ENCODE data around the gene LRRC52.

LRRC52 gene

GRCh38 chr1:165595246-165595938 is 51.6 kb downstream of the LRRC52 start:
- H3K4me1 ChIP-seq: peaks cover 0 to 11% (median 4%) of the 10 kb centered on the region in 4 donors
- H3K27me3 ChIP-seq: peaks cover 0 to 22% of the 10 kb centered on the region in 2 donors
- no peak overlapping the region for H3K4me3 ChIP-seq
- TF ChIP-seq CTCF (IDR thresholded peaks at IDR 0.05): no peak
- DNase-seq: no peak
- no peak overlapping the region for H3K27ac ChIP-seq
- intact Hi-C loops (cut with DNase I; ENCODE audit: low total_unique reads): no loop called here
- no peaks in the 10 kb centered on the region for H3K9me3 ChIP-seq
- no peaks in the 10 kb centered on the region for H3K36me3 ChIP-seq

- peak; percentile 98 to 99 for DNase-seq
These were observed 54.3 kb downstream of the LRRC52 start for GRCh38 chr1:165597883-165598675.

GRCh38 chr1:165598676-165599059 is 54.9 kb downstream of the LRRC52 start:
- Histone ChIP-seq H3K27me3 (peaks cover 0 to 13% of the 10 kb centered on the region in 2 donors), H3K27ac (peak overlapping the region; percentile 66 to 74), H3K36me3 (no peaks in the 10 kb centered on the region), H3K4me3 (peak overlapping the region; percentile 48 to 64), H3K9me3 (no peaks in the 10 kb centered on the region), H3K4me1 (peaks cover 0 to 11% (median 4%) of the 10 kb centered on the region in 4 donors)
- intact Hi-C loops (cut with DNase I; ENCODE audit: low total_unique reads): no loop called here
- no peak for DNase-seq
- TF ChIP-seq CTCF (IDR thresholded peaks at IDR 0.05): no peak

More at GRCh38 chr1:165597883-165598675, 54.3 kb downstream of the LRRC52 start:
- peaks cover 0 to 18% of the 10 kb centered on the region in 2 donors for H3K27me3 ChIP-seq
- peaks cover 0 to 11% (median 4%) of the 10 kb centered on the region in 4 donors for H3K4me1 ChIP-seq
- H3K4me3 ChIP-seq: peak overlapping the region; percentile 48 to 64
- H3K9me3 ChIP-seq: no peaks in the 10 kb centered on the region
- H3K27ac ChIP-seq: peak overlapping the region; percentile 66 to 74
- intact Hi-C loops (cut with DNase I; ENCODE audit: low total_unique reads): no loop called here
- H3K36me3 ChIP-seq: no peaks in the 10 kb centered on the region
- no peak for TF ChIP-seq CTCF (IDR thresholded peaks at IDR 0.05)

- Histone ChIP-seq H3K9me3 (no peaks in the 10 kb centered on the region), H3K36me3 (no peaks in the 10 kb centered on the region), H3K27me3 (no peaks in the 10 kb centered on the region), H3K4me1 (peaks cover 0 to 11% (median 4%) of the 10 kb centered on the region in 4 donors), H3K4me3 (no peak overlapping the region), H3K27ac (no peak overlapping the region)
- DNase-seq: no peak
- no peak for TF ChIP-seq CTCF (IDR thresholded peaks at IDR 0.05)
- intact Hi-C loops (cut with DNase I; ENCODE audit: low total_unique reads): loop anchor here (2.0 kb wide), 1 partner anchor 312 kb away; no protein-coding TSS in a partner anchor
These were observed 57.0 kb downstream of the LRRC52 start for GRCh38 chr1:165600793-165601192.

- intact Hi-C loops (cut with DNase I; ENCODE audit: low total_unique reads): no loop called here
- Histone ChIP-seq H3K27me3 (no peaks in the 10 kb centered on the region), H3K4me1 (peaks cover 0 to 1% (median 0%) of the 10 kb centered on the region in 4 donors), H3K27ac (no peak overlapping the region), H3K36me3 (no peaks in the 10 kb centered on the region), H3K9me3 (no peaks in the 10 kb centered on the region), H3K4me3 (no peak overlapping the region)
- TF ChIP-seq CTCF (IDR thresholded peaks at IDR 0.05): no peak
- no peak for DNase-seq
These were observed 60.0 kb downstream of the LRRC52 start for GRCh38 chr1:165603810-165604209.
